Body of pancreas (tissue), 4 donors: ENCODE results near the gene SRGAP2. TPM values are rescaled to one million over a fixed set of nuclear protein-coding genes. Genes with fewer than 3 reads are reported as not detected.
A peak's percentile ranks its signal among the peaks of the same experiment; 100 is the strongest.
"Not testable (repeated sequence)": the region's sequence is repeated elsewhere in the genome, so short reads cannot be mapped to it uniquely, and the experiment has no call there.

Experiments
- ATAC-seq: fragments of 150-250 bp; one replicate; pipeline ENCODE4 v1.9.1; 2016
- DNase-seq, 4 donors: peaks; one replicate each; pipeline ENCODE4 v3.0.0-alpha.2; 2019
- H3K27ac ChIP-seq, 4 donors: fragments of 200-600 bp; sonication (generic); 1 replicate in 3 of 4; 2 replicates in 1 of 4; pipeline versions ENCODE4 v1.5.1 to v1.6.1; 2016 to 2019; ENCODE audit warnings: mild to moderate bottlenecking in 1 of 4, mixed read lengths in 1 of 4, moderate library complexity in 1 of 4
- H3K27me3 ChIP-seq, 2 donors: fragments of 200-600 bp; sonication (generic); one replicate each; pipeline ENCODE4 v1.6.0; 2016; ENCODE audit warnings: mild to moderate bottlenecking in 1 of 2
- H3K36me3 ChIP-seq, 2 donors: fragments of 200-600 bp; sonication (generic); replicated peaks in 1 of 2; 2 replicates each; pipeline ENCODE4 v1.5.1; 2016; ENCODE audit warnings: low read depth in 2 of 2; ENCODE audit not compliant: insufficient read depth in 1 of 2
- H3K4me1 ChIP-seq: fragments of 200-600 bp; sonication (generic); one replicate; pipeline ENCODE4 v1.6.0; 2016
- H3K4me3 ChIP-seq, 2 donors: fragments of 200-600 bp; sonication (generic); 1 replicate in 1 of 2; 2 replicates in 1 of 2; pipeline ENCODE4 v1.5.1; 2016 to 2019
- H3K9me3 ChIP-seq, 3 donors: fragments of 200-600 bp; sonication (generic); 1 replicate in 2 of 3; 2 replicates in 1 of 3; pipeline ENCODE4 v1.5.1; 2016
- WGBS, 2 donors: methylation state at CpG; one replicate each; pipeline ENCODE4 v1.1.5; 2017; 5-methylcytosine and 5-hydroxymethylcytosine counted together
- intact Hi-C: fragments of 100-400 bp; cut with DNase I; formaldehyde crosslinking; loops from one replicate; pipeline ENCODE4 v1.15.1; 2023
- total RNA-seq, 2 donors: library from RNA; depleted of rRNA; stranded (reverse); fragments of >200 nt; gene quantifications; one replicate each; pipeline ENCODE4 v1.1.0, GENCODE V29; 2016

Gene SRGAP2
- total RNA-seq, 2 donors from 2014 or later = 10.2 to 23.6 TPM

GRCh38 chr1:206179666-206180065 is 23.7 kb upstream of the SRGAP2 start:
- H3K27ac ChIP-seq, H3K4me3 ChIP-seq, ATAC-seq, H3K9me3 ChIP-seq, H3K36me3 ChIP-seq, intact Hi-C loops, DNase-seq, H3K27me3 ChIP-seq, H3K4me1 ChIP-seq: not testable (repeated sequence)

DNA sequence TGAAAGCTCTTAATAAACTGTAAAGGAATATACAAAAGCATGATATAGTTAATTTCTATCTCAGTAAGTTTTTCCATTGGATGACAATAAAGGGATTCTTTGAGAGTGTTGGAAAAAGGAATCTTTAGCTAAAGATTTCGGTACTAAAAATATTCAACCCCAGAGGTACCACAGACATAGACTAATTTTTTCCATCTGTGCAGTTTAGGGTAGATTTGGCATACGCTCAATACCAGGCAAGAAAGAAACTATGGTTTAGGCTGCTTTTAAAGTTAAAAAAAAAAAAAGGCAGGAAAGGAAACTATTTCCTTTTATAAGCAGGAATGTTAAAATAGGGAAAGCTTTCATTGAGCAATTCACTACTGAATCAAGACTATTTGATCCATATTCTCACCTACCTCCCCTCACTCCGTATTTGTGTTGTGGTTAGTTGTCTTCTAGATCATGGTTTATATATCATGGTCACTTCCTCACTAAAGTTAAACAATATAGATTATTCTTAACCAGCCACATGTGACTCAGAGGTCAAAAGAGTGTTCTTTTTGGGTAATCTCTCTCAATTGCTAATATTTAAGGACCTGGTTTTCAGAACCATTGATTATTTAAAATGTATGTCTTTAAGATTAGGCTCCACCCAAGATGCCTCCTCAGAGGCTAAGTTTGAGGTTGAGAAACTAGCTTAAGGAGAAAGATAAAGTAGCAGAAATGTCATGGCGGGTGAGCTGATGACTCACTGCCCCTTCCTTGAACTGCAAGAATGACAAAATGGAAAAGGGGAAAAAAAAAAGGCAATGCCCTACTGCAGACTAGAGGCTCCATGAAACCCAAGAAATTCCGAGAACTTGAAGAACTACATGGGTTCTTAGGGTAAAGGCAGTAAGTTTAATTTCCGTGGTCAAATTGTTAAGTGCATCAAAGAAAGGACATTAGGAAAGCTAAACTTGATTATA is 20.7 kb upstream of the SRGAP2 start:
- ATAC-seq, intact Hi-C loops, H3K4me1 ChIP-seq, H3K9me3 ChIP-seq, DNase-seq, H3K27ac ChIP-seq, H3K4me3 ChIP-seq, H3K27me3 ChIP-seq, H3K36me3 ChIP-seq: not testable (repeated sequence)
- 71 to 85% methylated on average over 4 to 5 of the region's 6 CpGs for WGBS, 2 donors

DNA sequence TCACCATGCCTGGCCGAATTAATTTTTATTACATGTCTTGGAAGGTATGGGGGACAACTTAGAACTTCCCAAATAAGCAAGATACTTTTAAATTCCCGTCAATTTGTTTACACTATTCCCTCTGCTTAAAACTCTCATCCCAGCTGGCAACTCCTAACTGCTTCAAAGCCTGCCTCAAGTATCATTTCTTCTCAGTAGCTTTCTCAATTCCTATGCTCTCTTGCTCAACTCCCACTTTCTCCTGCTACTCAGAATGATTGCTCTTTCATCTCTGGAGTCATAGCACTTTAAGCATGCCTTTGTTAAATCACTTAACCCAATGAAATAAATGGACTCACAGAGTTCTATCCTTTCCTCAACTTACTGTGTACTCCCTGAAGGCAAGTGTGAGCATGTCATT is 19.6 kb upstream of the SRGAP2 start:
- H3K27ac ChIP-seq, H3K9me3 ChIP-seq, H3K4me3 ChIP-seq, DNase-seq, ATAC-seq, H3K4me1 ChIP-seq, H3K27me3 ChIP-seq, intact Hi-C loops, H3K36me3 ChIP-seq: not testable (repeated sequence)
- no CpG with 5 or more reads among the region's 2 CpGs for WGBS, 2 donors

GRCh38 chr1:206185778-206186177 is 17.6 kb upstream of the SRGAP2 start:
- H3K27me3 ChIP-seq, H3K9me3 ChIP-seq, DNase-seq, H3K27ac ChIP-seq, H3K36me3 ChIP-seq, intact Hi-C loops, ATAC-seq, H3K4me1 ChIP-seq, H3K4me3 ChIP-seq: not testable (repeated sequence)
- no CpG with 5 or more reads among the region's 3 CpGs for WGBS, 2 donors

GRCh38 chr1:206186826-206187225 is 16.5 kb upstream of the SRGAP2 start:
- DNase-seq, H3K27me3 ChIP-seq, ATAC-seq, H3K4me1 ChIP-seq, H3K36me3 ChIP-seq, intact Hi-C loops, H3K9me3 ChIP-seq, H3K4me3 ChIP-seq, H3K27ac ChIP-seq: not testable (repeated sequence)
- WGBS, 2 donors = 79 to 87% methylated on average over 2 to 3 of the region's 4 CpGs

DNA sequence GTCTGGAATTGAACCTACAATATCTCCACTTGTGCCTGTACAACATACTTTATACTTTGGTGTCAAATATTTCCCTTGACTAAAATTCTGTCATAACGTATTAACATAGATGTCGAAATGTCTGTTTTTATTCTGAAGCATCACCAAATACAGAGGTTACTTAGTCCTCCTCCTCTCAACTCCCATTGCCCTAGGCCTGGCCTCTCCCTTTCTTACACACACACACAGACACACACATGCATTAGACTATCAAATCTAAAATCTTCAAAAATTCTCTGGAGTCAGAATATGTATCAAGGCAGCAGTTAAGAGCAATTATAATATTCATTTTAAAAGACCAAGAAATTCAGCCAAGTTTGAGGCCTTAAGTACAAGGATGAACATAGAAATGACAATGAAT is 8.2 kb upstream of the SRGAP2 start:
- H3K4me1 ChIP-seq, H3K9me3 ChIP-seq, ATAC-seq, intact Hi-C loops, H3K27me3 ChIP-seq, H3K27ac ChIP-seq, H3K36me3 ChIP-seq, H3K4me3 ChIP-seq, DNase-seq: not testable (repeated sequence)
- WGBS, 2 donors = no CpG with 5 or more reads among the region's 2 CpGs

DNA sequence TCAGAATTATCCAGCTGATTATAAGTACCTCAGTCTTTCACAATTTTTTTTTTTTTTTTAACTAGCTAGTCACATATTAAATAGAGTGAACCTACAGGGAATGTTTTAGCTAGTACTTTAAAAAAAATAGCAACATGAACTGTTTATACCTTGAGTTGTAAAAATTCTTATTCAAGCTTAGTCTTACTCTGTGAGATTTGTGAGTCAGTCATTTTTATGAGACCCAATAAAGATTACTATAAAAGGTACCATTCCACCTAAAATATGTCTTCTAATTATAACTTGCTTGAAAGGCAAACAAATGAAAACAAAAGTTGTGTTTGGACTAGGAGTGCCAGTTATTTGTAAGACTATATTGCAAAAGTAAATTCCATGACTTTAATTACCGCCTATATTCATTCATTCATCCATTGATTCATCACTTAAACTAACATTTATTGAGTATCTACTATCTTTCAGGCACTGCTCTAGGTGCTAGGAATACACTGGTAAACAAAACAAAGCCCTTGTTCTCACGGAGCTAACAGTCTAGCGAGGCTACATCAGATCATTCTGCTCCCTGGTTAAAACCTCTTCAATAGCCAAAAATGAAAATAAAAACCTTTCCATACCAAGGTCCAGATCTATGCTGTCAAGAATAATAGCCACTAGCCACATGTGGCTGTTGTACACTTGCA is 6.5 kb upstream of the SRGAP2 start:
- H3K27ac ChIP-seq, H3K4me3 ChIP-seq, DNase-seq, H3K27me3 ChIP-seq, H3K36me3 ChIP-seq, H3K9me3 ChIP-seq, ATAC-seq, H3K4me1 ChIP-seq, intact Hi-C loops: not testable (repeated sequence)
- WGBS, 2 donors = 84 to 100% methylated on average over 2 to 3 of the region's 3 CpGs

GRCh38 chr1:206202789-206203363 is 465 bp upstream of the SRGAP2 start, which contains the start of gene FAM72A:
TSS of gene FAM72A (minus strand) at chr1:206202839. CDS start at chr1:206202025, 814 bp downstream.
- H3K36me3 ChIP-seq, H3K4me3 ChIP-seq, H3K9me3 ChIP-seq, H3K27me3 ChIP-seq, intact Hi-C loops, H3K4me1 ChIP-seq: not testable (repeated sequence)
- peak; percentile 92 for ATAC-seq
- peak; percentile 97 to 99 (median 97) for DNase-seq
- H3K27ac ChIP-seq = peak within 1 kb of the TSS; percentile 50 to 74 (median 66)
- WGBS, 2 donors = 0 to 1% methylated on average over 15 to 23 of the region's 36 CpGs

DNA sequence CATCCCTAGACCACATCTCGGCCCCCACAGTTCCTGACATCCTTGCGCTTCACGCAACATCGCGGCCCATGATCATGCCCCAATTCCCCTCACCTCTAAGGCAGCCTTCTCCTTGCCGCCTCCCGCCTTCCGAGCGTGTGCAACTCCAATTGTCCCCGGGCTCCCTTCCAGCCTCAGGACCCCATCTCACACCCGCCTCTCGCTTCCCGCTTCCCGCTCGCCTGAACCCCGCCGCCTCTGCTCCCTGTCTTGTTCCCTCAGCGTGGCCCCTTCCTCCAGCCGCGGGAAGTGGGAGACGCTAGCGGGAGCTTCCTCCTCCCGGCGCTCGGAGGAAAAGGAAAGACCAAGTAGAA is 794 bp downstream of the SRGAP2 start:
- H3K27me3 ChIP-seq, ATAC-seq, H3K4me1 ChIP-seq, intact Hi-C loops, H3K9me3 ChIP-seq, H3K36me3 ChIP-seq, H3K4me3 ChIP-seq: not testable (repeated sequence)
- H3K27ac ChIP-seq = peak overlapping the region in 1 of 4 donors; percentile 50
- no CpG with 5 or more reads among the region's 25 CpGs for WGBS, 2 donors
- peak in 1 of 4 donors; percentile 12 for DNase-seq

GRCh38 chr1:206204871-206205270 is 1.5 kb downstream of the SRGAP2 start:
- 1% methylated on average over 18 of the region's 25 CpGs; no CpG with 5 or more reads in 1 of the 2 donors for WGBS, 2 donors
- H3K27ac ChIP-seq = peak overlapping the region in 1 of 4 donors; percentile 58
- ATAC-seq, H3K9me3 ChIP-seq, intact Hi-C loops, H3K4me1 ChIP-seq, H3K36me3 ChIP-seq, H3K27me3 ChIP-seq, H3K4me3 ChIP-seq: not testable (repeated sequence)
- DNase-seq = peak; percentile 2 to 10 (median 8)

GRCh38 chr1:206205569-206205968 is 2.2 kb downstream of the SRGAP2 start:
- H3K27ac ChIP-seq, H3K36me3 ChIP-seq, H3K4me1 ChIP-seq, intact Hi-C loops, ATAC-seq, H3K9me3 ChIP-seq, H3K4me3 ChIP-seq, H3K27me3 ChIP-seq: not testable (repeated sequence)
- 2% methylated on average over 10 of the region's 31 CpGs; no CpG with 5 or more reads in 1 of the 2 donors for WGBS, 2 donors
- DNase-seq = peak in 2 of 4 donors; percentile 12 to 19
